Activated naive CD4-positive, alpha-beta T cell treated with anti-CD3 and anti-CD28 coated beads for 36 hours (primary cell): Measurements from ENCODE around the gene SCNN1G. TPM values are rescaled to one million over a fixed set of nuclear protein-coding genes. Genes with fewer than 3 reads are reported as not detected.
A peak's percentile ranks its signal among the peaks of the same experiment; 100 is the strongest.
"Not testable (repeated sequence)": the region's sequence is repeated elsewhere in the genome, so short reads cannot be mapped to it uniquely, and the experiment has no call there.

Experiments used
- CTCF ChIA-PET: fragments of 350-600 bp; sonication (Branson Sonifier 250); formaldehyde crosslinking; loops from one replicate; lab custom pipeline; 2021; ENCODE audit warnings: antibody characterized with exemption; lab: Charles Lee
- DNase-seq: peaks from one replicate; pipeline ENCODE4 v3.0.0-alpha.2; 2020
- H3K27ac Mint-ChIP-seq: one replicate; pipeline ENCODE4 v1.8.0; 2021; ENCODE audit warnings: mild to moderate bottlenecking, mixed read lengths
- H3K27me3 Mint-ChIP-seq: one replicate; pipeline ENCODE4 v1.8.0; 2021; ENCODE audit warnings: low read depth, mixed read lengths
- H3K36me3 Mint-ChIP-seq: one replicate; pipeline ENCODE4 v1.8.0; 2021; ENCODE audit warnings: low read depth, mixed read lengths
- H3K4me1 Mint-ChIP-seq: one replicate; pipeline ENCODE4 v1.8.0; 2021; ENCODE audit warnings: low read depth, mixed read lengths
- H3K4me3 Mint-ChIP-seq: one replicate; pipeline ENCODE4 v1.8.0; 2021; ENCODE audit warnings: mild to moderate bottlenecking, moderate library complexity, mixed read lengths
- H3K9me3 Mint-ChIP-seq: one replicate; pipeline ENCODE4 v1.8.0; 2021; ENCODE audit warnings: mixed read lengths
- intact Hi-C: fragments of 100-400 bp; cut with micrococcal nuclease; formaldehyde crosslinking; loops from one replicate; pipeline ENCODE4 v1.15.1; 2023
- total RNA-seq, 2 experiments: library from RNA; stranded (reverse); gene quantifications; one replicate each; pipeline ENCODE4 v1.2.3, GENCODE V29; 2021

SCNN1G gene
- total RNA-seq: not detected

GRCh38 chr16:23182679-23183542 is at the start of gene SCNN1G:
SCNN1G (plus strand) TSS chr16:23182745; CDS start chr16:23186272, 3,527 bp downstream.
- no peak within 1 kb of the TSS for H3K27ac Mint-ChIP-seq
- H3K36me3 Mint-ChIP-seq: no peaks in the 10 kb centered on the region
- no peaks in the 10 kb centered on the region for H3K9me3 Mint-ChIP-seq
- DNase-seq: no peak
- intact Hi-C loops: loop anchor here (1.0 to 5.0 kb wide), 4 partner anchors 34 to 414 kb away; partner anchors contain the start of genes NDUFAB1 and USP31
- CTCF ChIA-PET: interaction anchor here (0.6 to 5.7 kb wide), 6 partner anchors 32 to 531 kb away, joined by 3 to 65 read pairs (median 4); no protein-coding TSS in a partner anchor
- peak within 1 kb of the TSS; percentile 30 for H3K4me3 Mint-ChIP-seq
- peaks cover 7% of the 10 kb centered on the region for H3K4me1 Mint-ChIP-seq
- H3K27me3 Mint-ChIP-seq: peaks cover 60% of the 10 kb centered on the region

GRCh38 chr16:23132775-23133463 is 49.6 kb upstream of the SCNN1G start:
- H3K4me1 Mint-ChIP-seq: peaks cover 14% of the 10 kb centered on the region
- no peak overlapping the region for H3K27ac Mint-ChIP-seq
- intact Hi-C loops: no loop called here
- DNase-seq: no peak
- H3K4me3 Mint-ChIP-seq: no peak overlapping the region
- no peaks in the 10 kb centered on the region for H3K27me3 Mint-ChIP-seq
- peaks cover 13% of the 10 kb centered on the region for H3K36me3 Mint-ChIP-seq
- peaks cover 12% of the 10 kb centered on the region for H3K9me3 Mint-ChIP-seq
- CTCF ChIA-PET: interaction anchor here (0.9 kb wide), 1 partner anchor 198 kb away, joined by 4 read pairs; no protein-coding TSS in a partner anchor

GRCh38 chr16:23134274-23134673 is 48.3 kb upstream of the SCNN1G start:
- CTCF ChIA-PET: no interaction called here
- Mint-ChIP-seq H3K4me1 (peaks cover 14% of the 10 kb centered on the region), H3K9me3 (peaks cover 20% of the 10 kb centered on the region), H3K27me3 (no peaks in the 10 kb centered on the region), H3K4me3 (no peak overlapping the region), H3K36me3 (peaks cover 20% of the 10 kb centered on the region), H3K27ac (no peak overlapping the region)
- DNase-seq: no peak
- intact Hi-C loops: no loop called here

- Mint-ChIP-seq H3K36me3 (peaks cover 20% of the 10 kb centered on the region), H3K27me3 (no peaks in the 10 kb centered on the region), H3K4me1 (peaks cover 9% of the 10 kb centered on the region), H3K9me3 (peaks cover 20% of the 10 kb centered on the region), H3K4me3 (no peak overlapping the region), H3K27ac (no peak overlapping the region)
- CTCF ChIA-PET: no interaction called here
- DNase-seq: no peak
- intact Hi-C loops: no loop called here
Measured at GRCh38 chr16:23137256-23137655, 45.3 kb upstream of the SCNN1G start.

- peaks cover 5% of the 10 kb centered on the region for H3K4me1 Mint-ChIP-seq
- no peak for DNase-seq
- peaks cover 20% of the 10 kb centered on the region for H3K9me3 Mint-ChIP-seq
- H3K27me3 Mint-ChIP-seq: no peaks in the 10 kb centered on the region
- H3K27ac Mint-ChIP-seq: no peak overlapping the region
- intact Hi-C loops: no loop called here
- H3K4me3 Mint-ChIP-seq: no peak overlapping the region
- CTCF ChIA-PET: no interaction called here
- peaks cover 20% of the 10 kb centered on the region for H3K36me3 Mint-ChIP-seq
Measured at GRCh38 chr16:23137818-23138217, 44.7 kb upstream of the SCNN1G start.

- Mint-ChIP-seq H3K9me3 (peaks cover 20% of the 10 kb centered on the region), H3K4me3 (no peak overlapping the region), H3K36me3 (peaks cover 20% of the 10 kb centered on the region), H3K4me1 (peaks cover 3% of the 10 kb centered on the region), H3K27ac (no peak overlapping the region), H3K27me3 (no peaks in the 10 kb centered on the region)
- intact Hi-C loops: no loop called here
- CTCF ChIA-PET: no interaction called here
- no peak for DNase-seq
Measured at GRCh38 chr16:23140107-23140506, 42.4 kb upstream of the SCNN1G start.

GRCh38 chr16:23141033-23141432 is 41.5 kb upstream of the SCNN1G start:
- Mint-ChIP-seq H3K27ac (no peak overlapping the region), H3K9me3 (peaks cover 17% of the 10 kb centered on the region), H3K36me3 (peaks cover 16% of the 10 kb centered on the region), H3K4me3 (no peak overlapping the region), H3K27me3 (no peaks in the 10 kb centered on the region), H3K4me1 (peaks cover 9% of the 10 kb centered on the region)
- no peak for DNase-seq
- CTCF ChIA-PET: interaction anchor here (0.7 kb wide), 1 partner anchor 245 kb away, joined by 4 read pairs; no protein-coding TSS in a partner anchor
- intact Hi-C loops: no loop called here

- no peak overlapping the region for H3K27ac Mint-ChIP-seq
- no peak for DNase-seq
- intact Hi-C loops: no loop called here
- peaks cover 9% of the 10 kb centered on the region for H3K4me1 Mint-ChIP-seq
- H3K4me3 Mint-ChIP-seq: no peak overlapping the region
- H3K9me3 Mint-ChIP-seq: peaks cover 15% of the 10 kb centered on the region
- CTCF ChIA-PET: no interaction called here
- H3K27me3 Mint-ChIP-seq: no peaks in the 10 kb centered on the region
- H3K36me3 Mint-ChIP-seq: peaks cover 14% of the 10 kb centered on the region
Measured at GRCh38 chr16:23141500-23141899, 41.0 kb upstream of the SCNN1G start.

GRCh38 chr16:23141959-23142740 is 40.4 kb upstream of the SCNN1G start:
- Mint-ChIP-seq H3K4me1 (peaks cover 9% of the 10 kb centered on the region), H3K4me3 (no peak overlapping the region), H3K27ac (no peak overlapping the region), H3K9me3 (peaks cover 12% of the 10 kb centered on the region), H3K36me3 (peaks cover 11% of the 10 kb centered on the region), H3K27me3 (no peaks in the 10 kb centered on the region)
- no peak for DNase-seq
- intact Hi-C loops: no loop called here
- CTCF ChIA-PET: interaction anchor here (0.7 kb wide), 1 partner anchor 292 kb away, joined by 3 read pairs; no protein-coding TSS in a partner anchor

- Mint-ChIP-seq H3K4me3 (no peak overlapping the region), H3K36me3 (peaks cover 5% of the 10 kb centered on the region), H3K27ac (no peak overlapping the region), H3K9me3 (peaks cover 4% of the 10 kb centered on the region), H3K4me1 (peaks cover 16% of the 10 kb centered on the region), H3K27me3 (no peaks in the 10 kb centered on the region)
- intact Hi-C loops: no loop called here
- DNase-seq: no peak
- CTCF ChIA-PET: no interaction called here
Measured at GRCh38 chr16:23143391-23143790, 39.2 kb upstream of the SCNN1G start.

- H3K4me3 Mint-ChIP-seq, H3K9me3 Mint-ChIP-seq, DNase-seq, CTCF ChIA-PET, H3K27me3 Mint-ChIP-seq, intact Hi-C loops, H3K27ac Mint-ChIP-seq, H3K36me3 Mint-ChIP-seq: not testable (repeated sequence)
- peaks cover 16% of the 10 kb centered on the region for H3K4me1 Mint-ChIP-seq
Measured at GRCh38 chr16:23144393-23144792, 38.2 kb upstream of the SCNN1G start.

- Mint-ChIP-seq H3K27ac (no peak overlapping the region), H3K4me3 (no peak overlapping the region), H3K36me3 (no peaks in the 10 kb centered on the region), H3K27me3 (no peaks in the 10 kb centered on the region), H3K4me1 (peaks cover 21% of the 10 kb centered on the region), H3K9me3 (no peaks in the 10 kb centered on the region)
- no peak for DNase-seq
- intact Hi-C loops: loop anchor here (5.0 kb wide), 2 partner anchors 48 to 1183 kb away; no protein-coding TSS in a partner anchor
- CTCF ChIA-PET: interaction anchor here (0.6 kb wide), 1 partner anchor 1155 kb away, joined by 3 read pairs; no protein-coding TSS in a partner anchor
Measured at GRCh38 chr16:23145186-23145585, 37.4 kb upstream of the SCNN1G start.
